SK-N-SH treated with all-trans-retinoic acid at 6 μM for 48 hours (cell line): ENCODE measurements around the gene CDR2.

ENCODE experiments used
- ATAC-seq: fragments of 200-7000 bp; cut with Tn5 transposase; 3 replicates; pipeline ENCODE4 v1.9.1; 2020; ENCODE audit warnings: mild to moderate bottlenecking, moderate library complexity
- BACH2 ChIP-seq: fragments of 250-450 bp; sonication (Bioruptor Pico); IDR thresholded peaks from 2 replicates; pipeline ENCODE4 v1.9.0; 2021; ENCODE audit warnings: mild to moderate bottlenecking, borderline replicate concordance
- CREB5 ChIP-seq: fragments of 250-450 bp; sonication (Bioruptor Pico); IDR thresholded peaks from 2 replicates; pipeline ENCODE4 v1.5.1; 2020; ENCODE audit warnings: low read depth, mild to moderate bottlenecking, moderate library complexity
- CSRNP3 ChIP-seq: fragments of 250-450 bp; sonication (Bioruptor Pico); IDR thresholded peaks from 2 replicates; pipeline ENCODE4 v1.5.1; 2021; ENCODE audit warnings: mild to moderate bottlenecking, moderate library complexity
- ESRRG ChIP-seq: fragments of 250-450 bp; sonication (Bioruptor Pico); IDR thresholded peaks from 2 replicates; pipeline ENCODE4 v1.6.1; 2021; ENCODE audit warnings: mild to moderate bottlenecking
- GLIS3 ChIP-seq: fragments of 250-450 bp; sonication (Bioruptor Pico); IDR thresholded peaks from 2 replicates; pipeline ENCODE4 v1.5.0; 2020; ENCODE audit warnings: mild to moderate bottlenecking, moderate library complexity
- ISL1 ChIP-seq: fragments of 250-450 bp; sonication (Bioruptor Pico); IDR thresholded peaks from 2 replicates; pipeline ENCODE4 v2.1.2; 2022; ENCODE audit warnings: mild to moderate bottlenecking, moderate library complexity
- OSR1 ChIP-seq: fragments of 250-450 bp; sonication (Bioruptor Pico); IDR thresholded peaks from 2 replicates; pipeline ENCODE4 v1.8.0; 2022; ENCODE audit warnings: moderate library complexity, mild to moderate bottlenecking, inconsistent platforms
- PATZ1 ChIP-seq: fragments of 250-450 bp; sonication (Bioruptor Pico); IDR thresholded peaks from 2 replicates; pipeline ENCODE4 v1.8.0; 2020; ENCODE audit warnings: mild to moderate bottlenecking, moderate library complexity, borderline replicate concordance
- POU6F1 ChIP-seq: fragments of 250-450 bp; sonication (Bioruptor Pico); IDR thresholded peaks from 2 replicates; pipeline ENCODE4 v1.8.0; 2021; ENCODE audit warnings: low read depth, mild to moderate bottlenecking, moderate library complexity, borderline replicate concordance
- PPARA ChIP-seq: fragments of 250-450 bp; sonication (Bioruptor Pico); IDR thresholded peaks from 2 replicates; pipeline ENCODE4 v1.5.0; 2020; ENCODE audit warnings: mild to moderate bottlenecking, borderline replicate concordance
- RARB ChIP-seq: fragments of 250-450 bp; sonication (Bioruptor Pico); IDR thresholded peaks from 2 replicates; pipeline ENCODE4 v1.8.0; 2021; ENCODE audit warnings: mild to moderate bottlenecking, moderate library complexity
- SNAI2 ChIP-seq: fragments of 250-450 bp; sonication (Bioruptor Pico); IDR thresholded peaks from 2 replicates; pipeline ENCODE4 v1.5.0; 2020; ENCODE audit warnings: mild to moderate bottlenecking, moderate library complexity
- TCF4 ChIP-seq: fragments of 250-450 bp; sonication (Bioruptor Pico); IDR thresholded peaks from 2 replicates; pipeline ENCODE4 v1.8.0; 2021; ENCODE audit warnings: mild to moderate bottlenecking, moderate library complexity, borderline replicate concordance
- TOX ChIP-seq: fragments of 250-450 bp; sonication (Bioruptor Pico); IDR thresholded peaks from 2 replicates; pipeline ENCODE4 v1.8.0; 2021; ENCODE audit warnings: mild to moderate bottlenecking, moderate library complexity, borderline replicate concordance
- TSHZ2 ChIP-seq: fragments of 250-450 bp; sonication (Bioruptor Pico); IDR thresholded peaks from 2 replicates; pipeline ENCODE4 v1.5.0; 2020; ENCODE audit warnings: mild to moderate bottlenecking, moderate library complexity
- ZC3H10 ChIP-seq: fragments of 250-450 bp; sonication (Bioruptor Pico); IDR thresholded peaks from 2 replicates; pipeline ENCODE4 v1.5.1; 2021; ENCODE audit warnings: mild to moderate bottlenecking, moderate library complexity
- ZFP3 ChIP-seq: fragments of 250-450 bp; sonication (Bioruptor Pico); IDR thresholded peaks from 2 replicates; pipeline ENCODE4 v1.5.0; 2020; ENCODE audit warnings: mild to moderate bottlenecking, moderate library complexity
- ZFP30 ChIP-seq: fragments of 450-650 bp; formaldehyde crosslinking; IDR thresholded peaks from 2 replicates; pipeline ENCODE4 v1.5.0; 2022; ENCODE audit warnings: mild to moderate bottlenecking, moderate library complexity
- ZNF565 ChIP-seq: fragments of 450-650 bp; formaldehyde crosslinking; conservative IDR thresholded peaks from 2 replicates; pipeline ENCODE4 v1.5.0; 2020; ENCODE audit warnings: low read depth, mild to moderate bottlenecking, moderate library complexity
- ZNF8 ChIP-seq: fragments of 450-650 bp; formaldehyde crosslinking; IDR thresholded peaks from 2 replicates; pipeline ENCODE4 v1.5.0; 2020; ENCODE audit warnings: mild to moderate bottlenecking, moderate library complexity

The CDR2 gene

GRCh38 chr16:22407486-22407885, 33.1 kb upstream of the CDR2 start:
- TF ChIP-seq ZFP30 (no peak), TOX (no peak), ESRRG (CRISPR knock-in tag) (no peak), ZNF565 (CRISPR knock-in tag) (no peak), BACH2 (CRISPR knock-in tag) (no peak), CSRNP3 (CRISPR knock-in tag) (no peak), ISL1 (CRISPR knock-in tag) (no peak), ZFP3 (CRISPR knock-in tag) (no peak)

GRCh38 chr16:22402191-22402590, 27.8 kb upstream of the CDR2 start:
- ATAC-seq: peak; percentile 24
- peak; percentile 88 for TF ChIP-seq ISL1 (CRISPR knock-in tag)
- TF ChIP-seq CREB5 (CRISPR knock-in tag): no peak; the same call in 1 of the 2 replicates
- TF ChIP-seq, all 23 proteins: peak for 1

More at GRCh38 chr16:22407486-22407885, 33.1 kb upstream of the CDR2 start:
- ATAC-seq: no peak

GRCh38 chr16:22400900-22401299, 26.5 kb upstream of the CDR2 start:
- TF ChIP-seq POU6F1 (no peak), RARB (CRISPR knock-in tag) (no peak), ZNF565 (CRISPR knock-in tag) (no peak), ZFP30 (no peak), PATZ1 (CRISPR knock-in tag) (no peak), ISL1 (CRISPR knock-in tag) (no peak), CSRNP3 (CRISPR knock-in tag) (no peak), SNAI2 (no peak), TSHZ2 (CRISPR knock-in tag) (no peak), ZC3H10 (no peak), ESRRG (CRISPR knock-in tag) (no peak), GLIS3 (CRISPR knock-in tag) (no peak), ZNF8 (CRISPR knock-in tag) (no peak)
- ATAC-seq: no peak

- no peak for ATAC-seq
- TF ChIP-seq ISL1 (CRISPR knock-in tag) (no peak), TOX (no peak), RARB (CRISPR knock-in tag) (no peak), OSR1 (CRISPR knock-in tag) (no peak), ZC3H10 (no peak), PPARA (no peak), SNAI2 (no peak), TCF4 (CRISPR knock-in tag) (no peak)
- TF ChIP-seq, all 23 proteins: peak for 0
Measured at GRCh38 chr16:22397931-22398330, 23.5 kb upstream of the CDR2 start.
